DMS53 (cell line): ENCODE data around the gene GALNT2.

Experiments
- DNase-seq: peaks from one replicate; lab custom pipeline; 2025; lab: John Stamatoyannopoulos, UW

The GALNT2 gene

DNA sequence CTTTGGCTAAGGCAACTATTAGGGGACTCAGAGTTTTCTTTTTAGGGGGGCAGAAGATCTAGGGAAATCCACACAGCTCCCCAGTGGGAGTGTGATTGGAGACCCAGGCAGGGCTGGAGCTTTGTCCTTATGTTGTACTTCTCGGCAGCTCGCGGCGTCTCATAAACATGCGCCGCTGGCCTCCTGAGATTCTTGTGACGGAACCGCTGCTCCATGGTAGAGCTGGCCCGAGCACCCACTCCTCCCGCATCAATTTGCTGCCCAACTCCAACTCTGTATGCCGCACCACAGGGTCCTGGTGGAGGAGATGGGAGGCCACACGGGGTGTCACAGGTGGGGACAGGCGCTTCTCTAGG, 143.9 kb downstream of the GALNT2 start:
- DNase-seq, result no peak

DNA sequence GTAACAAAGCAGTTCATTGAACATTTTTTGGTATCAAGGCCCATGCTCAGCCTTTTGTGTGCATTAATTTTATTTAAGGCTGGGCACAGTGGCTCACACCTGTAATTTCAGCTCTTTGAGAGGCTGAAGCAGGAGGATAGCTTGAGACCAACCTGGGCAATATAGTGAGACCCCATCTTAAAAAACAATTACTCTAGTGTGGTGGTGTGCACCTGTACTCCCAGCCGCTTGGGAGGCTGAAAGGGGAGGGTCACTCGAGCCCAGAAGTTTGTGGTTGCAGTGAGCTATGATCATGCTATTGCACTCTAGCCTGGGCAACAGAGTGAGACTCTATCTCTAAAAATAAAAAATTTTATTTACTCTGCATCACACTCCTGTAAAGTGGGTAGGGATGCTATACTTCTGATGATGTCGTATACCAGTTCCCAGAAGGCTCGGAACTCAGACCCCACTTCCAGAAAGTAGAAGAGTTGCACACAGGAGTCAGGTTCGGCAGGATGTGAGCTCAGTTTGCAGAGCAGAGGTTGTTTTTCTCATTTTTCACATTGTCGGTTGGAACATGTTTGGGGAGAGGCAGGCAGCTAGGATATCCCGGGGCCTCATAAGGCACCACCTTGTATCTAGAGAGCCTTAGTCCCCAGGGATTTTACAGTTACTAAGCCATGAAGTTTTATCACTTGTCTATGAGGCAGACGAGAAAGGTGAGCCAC, 144.6 kb downstream of the GALNT2 start:
- no peak for DNase-seq

DNA sequence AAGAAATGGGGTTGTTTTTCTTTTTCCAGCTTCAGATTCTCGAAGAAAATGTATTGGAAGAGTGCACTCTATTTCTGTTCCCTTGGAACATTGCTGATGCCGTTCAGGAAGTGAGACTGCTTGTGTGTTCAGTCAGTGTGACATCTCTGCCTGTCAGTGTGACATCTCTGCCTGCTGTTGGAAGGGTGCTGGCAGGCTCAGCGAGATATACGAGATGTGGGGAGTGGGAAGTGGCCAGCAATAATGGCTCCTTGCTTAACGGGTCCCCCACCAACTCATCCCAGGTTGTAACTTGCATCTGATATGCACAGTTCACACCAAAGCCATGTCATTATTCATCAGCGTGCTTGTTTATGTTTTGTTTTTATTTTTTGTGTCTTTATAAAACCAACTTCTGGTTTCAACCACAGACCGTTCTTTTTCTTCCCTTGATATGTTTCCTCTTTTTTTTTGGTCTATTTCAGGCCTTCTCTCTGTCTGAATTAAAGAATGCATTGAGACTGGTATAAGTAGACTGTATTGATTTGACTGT, 145.4 kb downstream of the GALNT2 start:
- peak; percentile 51 for DNase-seq

DNA sequence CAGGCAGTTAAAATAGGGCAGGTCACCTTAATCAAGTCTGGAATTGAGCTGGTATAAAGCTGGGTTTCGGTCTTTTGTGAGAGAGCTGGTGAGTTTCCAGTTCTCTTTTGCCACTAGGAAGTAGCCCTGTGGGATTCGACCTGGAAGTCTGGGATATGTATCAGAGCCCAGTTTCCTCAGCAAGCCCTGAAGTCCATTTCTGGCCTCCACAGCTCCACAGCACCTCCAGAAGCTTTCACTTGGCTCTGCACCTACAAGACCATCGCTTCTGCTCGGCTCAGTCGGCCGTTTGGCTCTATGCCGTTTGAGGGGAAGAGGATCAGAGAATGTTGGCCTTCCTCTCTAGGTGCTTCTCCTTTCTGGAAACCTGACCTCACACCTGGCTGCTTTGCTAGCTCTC, 148.0 kb downstream of the GALNT2 start:
- DNase-seq, result peak; percentile 37

DNA sequence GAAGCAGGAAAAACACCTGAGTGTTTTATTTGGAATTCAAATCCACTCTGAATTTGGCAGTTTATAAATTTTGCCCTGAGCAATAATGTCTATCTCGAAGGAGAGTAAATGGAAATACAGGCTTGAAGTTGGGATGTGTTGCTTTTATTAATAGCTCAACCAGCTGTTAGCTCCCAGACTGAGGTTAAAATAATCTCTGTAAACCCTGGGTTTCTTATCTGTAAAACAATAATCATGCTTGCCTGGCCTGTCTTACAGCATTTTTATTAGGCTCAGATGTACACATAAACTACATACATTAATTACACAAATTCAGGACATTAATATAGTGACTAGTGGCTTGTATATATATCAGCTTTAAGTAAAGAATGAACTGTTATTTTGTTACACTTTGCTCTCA, 148.5 kb downstream of the GALNT2 start:
- no peak for DNase-seq

DNA sequence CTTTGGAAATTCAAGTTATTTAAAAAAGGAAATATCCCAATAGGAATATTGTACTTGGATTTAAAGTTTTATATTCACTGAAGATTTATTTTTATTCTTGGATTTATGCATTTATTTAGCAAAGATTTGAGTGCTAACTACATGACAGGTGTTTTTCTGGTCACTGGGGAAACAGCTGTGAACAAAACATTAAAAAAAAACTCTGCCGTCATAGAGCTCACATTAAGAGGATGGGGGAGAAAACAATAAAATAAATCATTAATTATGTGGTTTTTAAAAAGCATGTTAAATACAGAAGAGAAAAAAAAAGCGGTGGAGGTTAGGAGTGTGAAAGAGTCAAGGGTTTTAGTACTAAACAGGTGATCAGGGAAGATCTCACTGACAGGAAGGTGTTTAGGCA, 149.9 kb downstream of the GALNT2 start:
- no peak for DNase-seq

DNA sequence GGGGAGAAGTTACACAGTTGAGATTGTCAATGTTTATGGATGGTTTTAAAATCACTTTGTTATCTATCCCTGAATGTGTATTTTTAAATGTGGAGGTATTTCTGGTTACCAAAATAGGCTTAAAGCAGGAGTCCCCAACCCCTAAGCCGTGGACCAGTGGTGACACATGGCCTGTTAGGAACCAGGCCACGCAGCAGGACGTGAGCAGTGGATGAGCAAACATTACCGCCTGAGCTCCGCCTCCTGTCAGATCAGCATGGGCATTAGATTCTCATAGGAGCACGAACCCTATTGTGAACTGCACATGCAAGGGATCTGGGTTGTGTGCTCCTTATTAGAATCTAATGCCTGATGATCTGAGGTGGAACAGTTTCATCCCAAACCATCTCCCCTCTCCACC, 151.6 kb downstream of the GALNT2 start:
- peak; percentile 33 for DNase-seq

DNA sequence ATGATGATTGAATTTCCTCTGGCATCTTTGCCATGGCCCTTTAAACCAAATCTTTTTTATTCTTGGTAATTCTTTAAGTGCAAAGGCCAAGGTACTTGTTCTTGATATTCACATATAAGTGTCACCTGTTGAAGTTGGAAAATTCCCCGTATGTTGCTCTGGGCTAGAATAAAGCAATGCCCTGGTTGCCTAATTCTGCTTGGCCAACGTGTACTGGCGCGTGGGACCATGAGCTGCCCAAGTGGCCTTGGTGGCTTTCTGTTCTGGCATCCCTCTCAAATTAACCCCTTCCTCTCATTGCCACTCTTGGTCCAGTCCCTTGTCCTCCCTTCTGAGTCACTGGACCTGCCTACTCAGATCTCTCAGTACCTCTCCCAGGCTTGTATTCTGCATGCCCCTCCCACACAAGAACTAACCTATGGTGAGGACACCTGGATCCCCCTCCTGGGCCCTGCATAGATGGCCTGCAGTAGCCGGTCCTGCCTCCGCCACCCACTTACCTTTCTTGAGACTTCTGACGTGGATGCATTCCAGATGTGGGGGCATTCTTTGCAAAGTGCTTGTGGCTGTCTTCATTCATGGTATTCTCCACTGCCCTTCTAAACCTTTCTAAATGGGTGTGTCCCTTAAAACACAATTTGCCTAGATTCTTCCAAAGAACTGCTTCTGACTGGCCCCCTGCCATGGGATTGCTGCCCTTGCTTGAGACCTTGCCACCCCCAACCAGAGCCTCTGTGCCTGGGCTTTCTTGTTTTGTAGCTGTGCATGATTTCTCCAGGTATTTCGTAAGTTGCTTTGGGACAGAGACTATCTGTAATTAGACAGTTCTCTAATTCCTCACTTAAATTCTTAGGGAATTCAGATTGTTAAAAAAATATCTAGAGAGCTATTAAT, 152.4 kb downstream of the GALNT2 start:
- DNase-seq, result no peak

DNA sequence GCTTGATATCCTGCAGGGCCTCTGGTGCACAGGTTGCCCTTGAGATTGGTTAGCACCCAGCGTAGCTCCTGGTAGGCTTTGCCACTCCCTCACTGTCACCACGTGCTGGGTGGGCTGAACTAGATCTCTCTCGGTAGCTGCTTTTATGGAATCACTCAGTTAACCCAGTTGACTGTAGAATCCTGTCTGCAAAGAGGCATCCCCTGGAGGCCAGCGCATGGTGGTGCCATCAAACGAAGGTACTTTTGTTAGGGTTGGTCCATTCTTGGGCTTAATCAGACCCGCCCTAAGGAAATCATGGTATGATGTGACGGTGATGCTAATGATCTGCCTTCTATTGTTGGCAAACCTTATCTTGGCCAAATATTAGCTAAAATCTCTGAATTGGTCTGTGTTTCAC, 153.4 kb downstream of the GALNT2 start:
- DNase-seq, result no peak

DNA sequence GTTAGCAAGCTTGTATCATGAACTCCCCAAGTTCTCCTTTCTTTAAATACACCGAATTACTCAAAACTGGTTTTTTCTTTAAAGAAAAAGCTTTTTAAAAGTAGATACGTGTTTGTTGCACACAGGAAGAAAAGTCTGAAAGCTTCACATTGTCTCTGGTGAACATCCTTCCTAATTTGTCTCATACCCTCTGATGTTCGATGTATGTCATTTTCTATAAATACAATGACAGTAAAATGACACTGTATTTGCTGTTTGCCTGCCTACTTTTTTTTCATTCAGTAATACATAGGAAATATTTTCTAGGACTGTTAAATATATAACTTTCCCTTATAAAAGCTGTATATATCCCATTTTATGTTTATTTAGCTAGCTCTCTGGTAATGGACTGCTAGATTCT, 153.9 kb downstream of the GALNT2 start:
- DNase-seq, result no peak

DNA sequence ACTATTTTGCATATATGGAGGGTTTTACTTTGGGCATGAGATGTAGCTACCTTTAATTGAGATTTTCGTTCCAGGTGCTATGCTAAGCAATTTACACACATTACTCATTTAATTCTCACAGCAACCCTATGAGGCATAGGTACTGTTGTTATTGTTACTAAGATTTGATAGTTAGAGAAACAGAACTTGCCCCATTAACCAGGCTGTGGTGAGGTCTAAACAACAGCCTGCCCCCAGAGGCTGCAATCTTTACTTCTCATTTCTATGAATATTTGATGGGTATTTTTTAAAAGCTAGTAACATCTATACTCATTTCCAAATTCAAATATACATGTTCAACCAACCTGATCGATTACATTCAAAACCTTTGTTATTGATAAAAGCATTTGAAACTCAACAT, 155.6 kb downstream of the GALNT2 start:
- DNase-seq, result no peak

DNA sequence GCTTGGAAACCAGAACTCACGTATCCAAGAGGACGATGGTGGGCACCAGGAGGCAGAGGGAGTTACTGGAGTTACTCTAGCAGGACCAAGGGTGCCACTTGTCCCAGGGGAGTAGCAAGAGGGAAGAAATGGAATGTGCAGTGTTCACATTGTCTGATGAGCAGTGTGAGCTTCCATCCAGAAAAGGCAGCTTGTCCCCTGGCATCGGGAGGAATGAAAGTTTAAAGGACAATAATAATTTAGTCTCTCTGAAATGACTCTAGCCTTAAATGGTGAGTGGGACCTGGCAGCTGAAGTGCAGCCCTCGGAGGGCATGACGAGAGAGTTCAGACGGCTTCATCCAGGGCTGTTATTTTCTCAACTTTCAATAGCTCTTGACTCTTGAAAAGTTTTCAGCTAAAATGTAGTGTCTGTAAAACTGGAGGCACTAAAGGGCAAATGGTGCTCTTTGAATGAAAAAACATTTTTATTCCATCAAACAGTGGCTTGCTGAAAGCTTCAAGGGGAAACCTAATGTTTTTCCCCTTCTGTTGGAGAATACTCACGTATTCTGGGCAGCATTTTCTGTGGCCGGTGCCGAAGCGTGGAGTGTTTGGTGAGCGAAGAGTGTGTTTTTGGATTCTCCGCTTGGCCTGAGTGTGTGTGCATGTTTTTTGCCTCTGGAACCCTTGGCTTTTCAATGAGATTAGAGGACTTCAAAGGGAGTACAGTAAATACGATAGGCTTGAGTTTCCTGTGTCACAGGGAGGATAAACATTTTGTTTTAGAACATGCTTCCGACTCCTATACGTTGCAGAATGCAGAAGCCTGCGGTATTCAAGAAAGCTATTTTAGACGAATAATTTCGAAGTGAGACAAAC, 157.3 kb downstream of the GALNT2 start:
- no peak for DNase-seq

DNA sequence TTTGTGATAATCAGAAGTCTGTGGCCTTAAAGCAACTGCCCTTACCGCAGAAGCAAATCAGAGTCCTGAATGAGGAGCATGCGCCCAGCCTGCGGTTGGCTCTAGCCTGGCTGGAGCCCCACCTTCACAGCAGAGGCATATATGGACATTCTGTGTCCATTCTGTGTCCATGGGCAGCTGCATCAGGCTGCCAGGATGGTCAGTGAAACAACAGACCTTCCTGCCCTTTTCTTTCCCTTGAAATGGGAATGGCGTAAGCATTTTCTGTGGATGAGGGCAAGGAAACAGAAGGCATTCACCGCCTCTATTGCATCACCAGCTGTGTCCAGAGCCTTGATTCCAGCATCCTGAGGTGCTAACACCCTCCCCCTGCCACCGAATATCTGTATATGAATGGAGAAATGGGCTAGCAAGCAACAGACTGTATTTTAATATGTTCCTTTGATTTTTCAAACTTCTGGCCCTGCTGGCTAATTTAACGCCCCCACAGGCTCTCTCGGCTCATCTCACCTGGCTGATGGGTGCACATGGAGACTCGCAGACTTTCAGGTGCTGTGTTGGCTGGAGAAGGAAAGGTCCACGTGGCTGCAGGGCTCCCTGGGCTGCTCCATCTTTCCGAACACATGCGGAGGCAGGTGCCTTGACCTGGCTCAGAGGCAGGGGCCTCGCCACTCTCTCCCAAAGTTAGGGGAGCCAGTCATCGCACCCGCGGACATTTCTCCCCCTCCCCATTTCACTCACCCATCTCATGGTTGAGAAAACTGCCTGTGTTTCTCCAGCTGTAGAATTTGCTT, 159.2 kb downstream of the GALNT2 start:
- no peak for DNase-seq

DNA sequence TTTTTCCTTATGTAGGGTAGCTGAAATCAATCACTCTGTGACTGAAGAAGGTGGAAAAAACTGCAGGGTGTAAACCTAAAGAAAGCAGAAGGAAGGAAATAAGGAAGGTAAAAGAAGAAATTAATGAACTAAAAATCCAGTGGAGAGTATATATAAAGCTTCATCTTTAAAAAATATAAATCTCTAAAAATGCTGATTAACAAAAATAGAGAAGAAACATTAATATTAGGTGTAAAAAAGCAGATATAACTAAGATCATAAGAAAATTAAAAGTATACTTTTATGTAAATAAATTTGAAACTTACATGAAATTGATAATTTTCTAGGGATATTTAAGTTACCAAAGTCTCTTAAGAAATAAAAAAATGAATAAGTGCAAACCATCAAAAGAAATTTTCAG, 159.8 kb downstream of the GALNT2 start:
- no peak for DNase-seq

DNA sequence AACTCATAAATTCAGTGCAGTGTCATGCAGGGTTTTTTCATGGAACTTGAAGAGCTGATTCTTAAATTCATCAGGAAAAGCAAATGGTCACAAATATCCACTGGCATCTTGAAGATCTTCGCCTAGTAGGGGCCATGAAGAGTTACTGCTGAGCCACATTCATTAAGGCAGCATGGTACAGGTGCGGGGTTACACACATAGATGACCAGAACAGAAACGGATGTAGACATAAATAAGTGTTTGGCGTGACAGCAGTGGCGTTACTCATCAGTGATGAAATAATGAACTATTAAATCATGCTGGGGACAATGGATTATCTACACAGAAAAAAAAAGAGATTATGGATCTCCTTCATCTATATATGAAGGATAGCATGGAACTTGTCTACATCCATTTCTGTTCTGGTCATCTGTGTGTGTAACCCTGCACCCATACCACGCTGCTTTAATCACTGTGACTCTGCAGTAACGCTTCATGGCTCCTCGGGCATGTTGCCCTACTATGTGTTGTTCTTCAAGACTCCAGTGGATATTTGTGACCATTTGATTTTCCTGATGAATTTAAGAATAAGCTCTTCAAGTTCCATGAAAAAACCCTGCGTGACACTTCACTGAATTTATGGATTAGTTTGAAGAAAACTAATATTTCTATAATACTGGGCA, 161.3 kb downstream of the GALNT2 start:
- peak; percentile 12 for DNase-seq

DNA sequence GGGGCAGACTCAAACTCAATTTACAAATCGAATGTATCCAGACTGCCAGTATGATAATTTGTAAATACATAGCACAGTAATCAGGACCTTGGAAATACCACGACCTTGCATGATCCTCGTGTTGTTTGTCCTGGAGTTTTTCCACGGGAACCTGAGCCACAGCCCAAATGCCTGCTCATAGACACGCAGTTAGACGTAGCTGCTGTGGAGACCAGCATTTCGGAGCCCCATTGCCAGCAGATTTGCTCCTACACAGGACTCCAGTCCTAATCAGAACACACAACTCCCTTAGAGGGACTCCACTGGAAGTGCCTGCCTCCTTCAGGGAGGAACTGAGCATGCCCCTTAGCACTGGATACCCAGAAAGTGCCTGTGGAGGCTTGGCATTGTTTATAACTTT, 163.2 kb downstream of the GALNT2 start:
- DNase-seq, result no peak

DNA sequence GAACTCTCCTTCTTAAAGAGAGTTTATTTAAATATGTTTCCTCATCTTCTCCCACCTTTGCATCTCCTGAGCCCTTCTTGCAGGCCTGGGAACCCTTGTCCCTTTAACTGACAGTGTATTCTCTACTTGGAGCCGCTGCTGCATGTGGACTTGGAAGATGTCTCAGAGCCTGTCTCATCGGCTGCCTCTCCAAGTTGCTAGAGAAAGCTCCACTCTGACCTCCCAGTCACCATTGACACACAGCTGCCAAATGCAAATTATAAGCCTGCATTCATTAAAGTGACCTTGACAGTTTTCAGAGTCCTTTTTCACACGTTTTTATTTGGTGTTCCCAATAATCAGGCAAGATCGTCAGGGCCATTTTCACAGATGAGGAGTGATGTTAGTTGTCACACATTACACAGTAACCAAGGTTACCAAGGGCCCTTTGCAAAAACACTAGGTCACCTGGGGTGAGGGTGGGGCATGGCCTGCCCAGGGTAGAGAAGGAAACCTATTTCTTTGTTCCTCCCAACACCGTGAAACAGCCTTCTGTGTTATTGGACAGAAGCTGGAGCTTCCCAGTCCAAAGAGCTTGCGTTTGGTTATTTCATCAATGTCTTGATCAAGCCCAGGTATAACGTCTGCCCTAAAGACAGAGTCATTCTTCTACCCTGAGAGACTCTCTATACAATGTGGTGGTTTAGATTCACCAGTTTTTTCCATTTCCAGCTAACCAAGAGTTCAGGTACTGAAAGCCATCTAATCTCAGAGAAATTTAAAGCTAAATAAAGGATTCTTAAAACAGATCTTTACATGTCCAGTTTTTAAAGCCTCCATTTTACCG, 164.1 kb downstream of the GALNT2 start:
- DNase-seq, result peak; percentile 65

DNA sequence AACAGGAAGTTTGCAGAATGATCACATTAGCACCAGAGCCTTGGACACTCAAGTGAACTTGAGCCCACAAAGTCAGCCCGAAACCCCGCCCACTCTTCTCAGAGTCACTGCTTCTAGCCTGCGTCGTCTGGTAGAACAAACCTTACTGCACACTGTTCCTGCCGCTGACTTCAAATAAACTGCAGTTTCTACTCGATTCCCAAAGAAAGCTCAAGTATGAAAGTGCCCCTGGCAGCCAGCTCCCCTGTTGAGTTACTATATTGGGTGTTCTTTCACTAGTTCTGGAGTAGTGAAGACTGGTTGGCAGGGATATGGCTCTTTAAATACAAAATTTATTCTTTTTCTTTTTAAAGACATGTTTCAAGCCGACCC, 164.7 kb downstream of the GALNT2 start:
- peak; percentile 52 for DNase-seq

DNA sequence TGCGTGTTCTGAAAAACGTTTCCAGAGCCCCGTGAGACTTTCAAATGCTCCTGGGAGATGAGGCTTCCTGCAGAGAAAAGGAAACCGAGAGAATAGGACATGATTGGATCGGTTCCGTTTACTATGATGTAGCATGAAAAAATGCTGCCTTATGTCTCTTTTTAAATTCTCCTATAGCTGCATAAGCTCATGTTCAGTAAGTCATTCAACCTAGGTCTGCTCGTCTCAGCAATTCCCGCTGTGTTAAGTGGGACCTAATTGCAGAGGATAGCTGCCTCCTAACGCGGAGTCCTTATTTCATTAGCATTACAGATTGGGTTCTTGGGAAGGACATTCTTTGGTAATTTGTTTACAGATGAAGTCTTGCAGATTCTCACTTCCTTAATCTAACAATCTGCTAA, 165.3 kb downstream of the GALNT2 start:
- DNase-seq, result no peak

DNA sequence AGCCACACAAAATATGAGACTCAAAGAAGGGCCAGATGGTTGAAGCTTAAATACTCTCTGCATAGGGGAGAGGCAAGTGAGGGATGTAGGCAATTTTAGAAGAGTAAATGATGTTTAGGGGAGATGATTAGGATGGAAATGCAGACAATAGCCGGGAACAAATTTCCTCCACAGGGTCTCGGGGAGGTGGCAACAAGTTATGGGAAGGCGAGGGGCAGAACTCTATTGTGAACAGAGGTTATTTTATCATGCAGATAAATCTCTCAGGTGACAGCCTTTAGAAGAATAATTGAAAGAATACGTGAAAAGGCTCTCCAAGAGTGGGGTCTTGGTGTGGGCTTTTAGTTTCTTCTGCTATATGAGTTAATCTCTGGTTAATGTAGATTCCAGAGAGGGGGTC, 166.7 kb downstream of the GALNT2 start:
- no peak for DNase-seq
